SW480 (cell line): Measurements from ENCODE around the gene CA5A.
"Not testable (repeated sequence)": the region's sequence is repeated elsewhere in the genome, so short reads cannot be mapped to it uniquely, and the experiment has no call there.

ENCODE experiments used
- DNase-seq: peaks from one replicate; pipeline ENCODE4 v3.0.0-alpha.2; 2016; ENCODE audit warnings: low spot score

CA5A gene

GRCh38 chr16:87868254-87869029, 67.9 kb downstream of the CA5A start:
- DNase-seq, result not testable (repeated sequence)

- DNase-seq, result not testable (repeated sequence)
Measured at GRCh38 chr16:87865902-87866555, 70.3 kb downstream of the CA5A start.

- DNase-seq, result no peak
Measured at GRCh38 chr16:87864331-87864989, 71.9 kb downstream of the CA5A start.

- DNase-seq, result not testable (repeated sequence)
Measured at GRCh38 chr16:87863327-87863635, 73.0 kb downstream of the CA5A start.

GRCh38 chr16:87862597-87863326, 73.6 kb downstream of the CA5A start:
- not testable (repeated sequence) for DNase-seq

- DNase-seq, result not testable (repeated sequence)
Measured at GRCh38 chr16:87861300-87862099, 74.8 kb downstream of the CA5A start.

GRCh38 chr16:87860553-87861299, 75.6 kb downstream of the CA5A start:
- DNase-seq, result no peak

GRCh38 chr16:87858151-87858993, 78.0 kb downstream of the CA5A start:
- DNase-seq, result not testable (repeated sequence)

GRCh38 chr16:87856791-87857228, 79.5 kb downstream of the CA5A start:
- DNase-seq, result no peak

GRCh38 chr16:87855852-87856715, 80.2 kb downstream of the CA5A start:
- no peak for DNase-seq

GRCh38 chr16:87854907-87855683, 81.2 kb downstream of the CA5A start:
- DNase-seq, result no peak

- peak; percentile 88 for DNase-seq
Measured at GRCh38 chr16:87854053-87854906, 82.0 kb downstream of the CA5A start.

GRCh38 chr16:87853411-87854052, 82.8 kb downstream of the CA5A start:
- peak; percentile 93 for DNase-seq

GRCh38 chr16:87851601-87852000, 84.7 kb downstream of the CA5A start:
- no peak for DNase-seq

- DNase-seq, result no peak
Measured at GRCh38 chr16:87851141-87851587, 85.2 kb downstream of the CA5A start.
